GM12874 (cell line): ENCODE measurements around the gene OR51B2.

Source experiments
- CTCF ChIP-seq: IDR thresholded peaks from 2 replicates; pipeline ENCODE4 v1.5.1; 2011; ENCODE audit warnings: low read depth, mild to moderate bottlenecking, control low read depth, low read length, moderate library complexity; ENCODE audit not compliant: insufficient read depth

OR51B2 gene

GRCh38 chr11:5300251-5300650, 23.8 kb downstream of the OR51B2 start:
- no peak for TF ChIP-seq CTCF

GRCh38 chr11:5298451-5298850, 25.6 kb downstream of the OR51B2 start:
- no peak for TF ChIP-seq CTCF

- TF ChIP-seq CTCF, result no peak
These were observed 26.3 kb downstream of the OR51B2 start for GRCh38 chr11:5297721-5298323.

DNA sequence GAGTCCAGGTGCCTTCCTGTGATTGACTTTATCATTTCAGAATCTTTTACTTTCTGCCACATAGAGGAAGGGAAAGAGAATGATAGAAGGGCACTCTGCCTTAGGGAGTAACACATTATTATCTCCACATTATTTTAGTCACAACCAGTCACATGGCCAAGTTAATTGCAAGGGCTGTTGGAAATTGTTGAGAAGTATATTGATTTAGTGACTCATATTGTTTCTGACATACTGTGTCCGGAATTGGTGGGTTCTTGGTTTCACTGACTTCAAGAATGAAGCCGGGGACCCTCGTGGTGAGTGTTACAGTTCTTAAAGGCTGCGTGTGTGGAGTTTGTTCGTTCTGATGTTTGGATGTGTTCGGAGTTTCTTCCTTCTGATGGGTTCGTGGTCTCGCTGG, 31.1 kb downstream of the OR51B2 start:
- no peak for TF ChIP-seq CTCF

- peak; percentile 68 for TF ChIP-seq CTCF
These were observed 32.8 kb downstream of the OR51B2 start for GRCh38 chr11:5291207-5291838.

- no peak for TF ChIP-seq CTCF
These were observed 34.0 kb downstream of the OR51B2 start for GRCh38 chr11:5290106-5290505.

DNA sequence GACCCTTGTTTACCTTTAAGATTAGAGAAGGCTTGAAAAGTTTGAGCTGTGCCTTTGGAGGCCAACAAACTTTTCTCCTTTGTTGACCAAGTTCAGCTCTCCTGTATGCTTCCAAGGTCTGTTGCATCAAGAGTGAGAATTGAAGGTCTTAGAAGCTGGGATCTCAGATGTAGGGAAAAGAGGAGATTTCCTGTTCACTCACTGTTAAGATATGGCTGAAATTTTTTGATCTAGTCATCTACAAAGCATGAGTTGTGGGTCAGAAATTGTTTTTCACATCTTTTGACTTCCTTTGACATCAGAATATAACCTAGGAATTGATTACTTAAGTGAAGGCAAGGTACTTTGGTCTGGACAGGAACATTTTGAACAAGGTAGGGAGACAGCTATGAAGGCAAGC, 34.4 kb downstream of the OR51B2 start:
- TF ChIP-seq CTCF, result no peak
